Measurements from ENCODE around the gene SARM1. TPM values are rescaled to one million over a fixed set of nuclear protein-coding genes. Genes with fewer than 3 reads are reported as not detected.

SARM1 gene
- total and polyA plus RNA-seq, 2 of the 13 experiments (the other 11 are each of a cell fraction or from before 2014, with no cell fraction given), result 0.73 to 0.86 TPM

- no peak overlapping the region for H3K4me2 ChIP-seq (ENCODE audit: low read depth, low read length)
- in situ Hi-C loops (cut with HindIII; ENCODE audit: extremely low pct_ligation_motif_present, low pct_unique_long_range_greater_than_20kb), result no loop called here
- DNase-seq (ENCODE audit: low spot score) (no peak), ATAC-seq (no peak), FAIRE-seq (no peak)
- H3K4me1 ChIP-seq (ENCODE audit: insufficient read depth, low read length), result peaks cover 65% of the 10 kb centered on the region
- no peak overlapping the region for H2AFZ ChIP-seq (ENCODE audit: low read length)
- H3K9me3 ChIP-seq (ENCODE audit: low read length), result no peaks in the 10 kb centered on the region
- H3K4me3 ChIP-seq (replicated peaks in 1 of 3; ENCODE audit: insufficient read depth in 1 of 3, low read depth in 2 of 3, low read length in 3 of 3), result no peak overlapping the region
- H3K27ac ChIP-seq (ENCODE audit: extremely low read length, insufficient read depth, low read length), result no peak overlapping the region
- intact Hi-C loops (cut with micrococcal nuclease; ENCODE audit: unreplicated experiment), result no loop called here
- CTCF ChIA-PET (ENCODE audit: low intra/inter-chr PET ratio, low total read pairs), result no interaction called here
- H3K9ac ChIP-seq (ENCODE audit: insufficient read depth, low read depth, low read length), result no peak overlapping the region
- H3K79me2 ChIP-seq (ENCODE audit: insufficient read depth, low read length), result peaks cover 51% of the 10 kb centered on the region
- H3K36me3 ChIP-seq (replicated peaks in 1 of 2; ENCODE audit: control insufficient read depth in 1 of 2, insufficient read depth in 2 of 2, low read length in 2 of 2), result peaks cover 14 to 48% of the 10 kb centered on the region in 2 experiments
- WGBS (ENCODE audit: low lambda C conversion rate), result 91% methylated on average over 7 of the region's 7 CpGs
- no peaks in the 10 kb centered on the region for H3K27me3 ChIP-seq (ENCODE audit: control insufficient read depth in 1 of 2, insufficient read depth in 2 of 2, low read length in 2 of 2)
- H4K20me1 ChIP-seq (ENCODE audit: insufficient read depth, low read length), result peaks cover under 1% of the 10 kb centered on the region; the same call in 1 of the 2 replicates
- BruUV-seq (replicated peaks), result no TSS peak
- POLR2A ChIA-PET, result interaction anchor here (2.1 kb wide), 1 partner anchor 9 kb away, joined by 10 read pairs; the partner anchor contains the start of genes IFT20 and TNFAIP1
- TF ChIP-seq HMG20A (CRISPR knock-in tag; IDR thresholded peaks at IDR 0.05; ENCODE audit: borderline replicate concordance) (no peak), NFAT5 (CRISPR knock-in tag; IDR thresholded peaks at IDR 0.05) (no peak), ZNF724P (CRISPR knock-in tag; IDR thresholded peaks at IDR 0.05; ENCODE audit: borderline replicate concordance) (no peak), SP5 (CRISPR knock-in tag; IDR thresholded peaks at IDR 0.05; ENCODE audit: borderline replicate concordance, low read depth) (no peak), KIAA2018 (CRISPR knock-in tag; IDR thresholded peaks at IDR 0.05; ENCODE audit: borderline replicate concordance) (no peak), SMAD1 (CRISPR knock-in tag; IDR thresholded peaks at IDR 0.05; ENCODE audit: borderline replicate concordance, low read depth) (no peak), ZFAT (CRISPR knock-in tag; conservative IDR thresholded peaks at IDR 0.05) (no peak), ZNF746 (CRISPR knock-in tag; IDR thresholded peaks at IDR 0.05) (no peak), CERS6 (CRISPR knock-in tag; IDR thresholded peaks at IDR 0.05) (no peak), CHD2 (IDR thresholded peaks at IDR 0.05; ENCODE audit: low read depth, low read length) (no peak), MBNL3 (CRISPR knock-in tag; conservative IDR thresholded peaks at IDR 0.05) (no peak)
These were observed 45.4 kb upstream of the SARM1 start for GRCh38 chr17:28326114-28326513.
